HG03196 (cell line): Measurements from ENCODE around the gene ITGA5.
A peak's percentile ranks its signal among the peaks of the same experiment; 100 is the strongest.

Experiments
- ATAC-seq: cut with Tn5 transposase; IDR thresholded peaks from one replicate; pipeline ENCODE4 v1.9.1; 2021; ENCODE audit not compliant: unreplicated experiment

The ITGA5 gene

GRCh38 chr12:54412786-54413185 lies 6.3 kb downstream of the ITGA5 start:
- no peak for ATAC-seq

GRCh38 chr12:54412348-54412747 lies 6.7 kb downstream of the ITGA5 start:
- no peak for ATAC-seq

- no peak for ATAC-seq
Measured at GRCh38 chr12:54411391-54412241, 7.5 kb downstream of the ITGA5 start.

GRCh38 chr12:54409267-54409666 lies 9.8 kb downstream of the ITGA5 start:
- ATAC-seq, result no peak

GRCh38 chr12:54407183-54407905 lies 11.7 kb downstream of the ITGA5 start:
- ATAC-seq, result no peak

GRCh38 chr12:54405573-54405972 lies 13.5 kb downstream of the ITGA5 start:
- ATAC-seq, result no peak

GRCh38 chr12:54405106-54405505 lies 14.0 kb downstream of the ITGA5 start:
- no peak for ATAC-seq

GRCh38 chr12:54404061-54405004 lies 14.7 kb downstream of the ITGA5 start:
- ATAC-seq, result no peak

GRCh38 chr12:54401119-54401518 lies 17.9 kb downstream of the ITGA5 start:
- no peak for ATAC-seq

- peak; percentile 67 for ATAC-seq
Measured at GRCh38 chr12:54398995-54399793, 19.9 kb downstream of the ITGA5 start.

GRCh38 chr12:54398218-54398617 lies 20.8 kb downstream of the ITGA5 start:
- no peak for ATAC-seq

- no peak for ATAC-seq
Measured at GRCh38 chr12:54397157-54397556, 21.9 kb downstream of the ITGA5 start.

GRCh38 chr12:54395545-54395944 lies 23.5 kb downstream of the ITGA5 start:
- ATAC-seq, result no peak

- ATAC-seq, result no peak
Measured at GRCh38 chr12:54394986-54395385, 24.1 kb downstream of the ITGA5 start.

- no peak for ATAC-seq
Measured at GRCh38 chr12:54394281-54394719, 24.8 kb downstream of the ITGA5 start.

- no peak for ATAC-seq
Measured at GRCh38 chr12:54393743-54394142, 25.3 kb downstream of the ITGA5 start.

GRCh38 chr12:54393207-54393609 lies 25.9 kb downstream of the ITGA5 start:
- no peak for ATAC-seq

- ATAC-seq, result no peak
Measured at GRCh38 chr12:54392485-54393206, 26.4 kb downstream of the ITGA5 start.

- no peak for ATAC-seq
Measured at GRCh38 chr12:54390668-54391551, 28.2 kb downstream of the ITGA5 start.
